ENCODE results near the gene AMIGO1.

The AMIGO1 gene

GRCh38 chr1:109493227-109493626, 16.3 kb downstream of the AMIGO1 start:
- DNase-seq: no peak

DNA sequence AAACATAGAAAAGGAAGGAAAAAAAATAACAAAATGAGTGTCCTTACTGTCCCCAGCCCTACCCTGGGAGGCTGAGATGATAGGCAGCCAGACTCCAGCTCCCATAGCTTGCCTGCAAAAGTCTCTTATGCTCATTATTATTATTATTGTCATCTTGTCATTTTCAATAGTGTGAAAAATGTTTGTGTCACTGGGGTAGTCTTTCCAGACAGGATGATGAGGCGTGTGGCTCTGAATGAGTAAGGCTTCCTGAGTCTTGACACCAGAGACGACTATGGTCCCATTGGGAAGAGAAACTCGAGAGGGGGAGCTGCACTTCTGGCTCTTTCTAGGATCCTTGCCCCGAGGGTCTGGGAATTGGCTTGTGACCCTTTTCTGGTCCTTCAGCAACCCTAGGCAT, 16.7 kb downstream of the AMIGO1 start:
- H3K36me3 ChIP-seq (ENCODE audit: control insufficient read depth, insufficient read depth, low read length): peaks cover 40% of the 10 kb centered on the region
- no peak for DNase-seq

More at GRCh38 chr1:109493227-109493626, 16.3 kb downstream of the AMIGO1 start:
- Histone ChIP-seq H3K4me1 (ENCODE audit: control insufficient read depth, insufficient read depth, low read length, poor library complexity, severe bottlenecking) (peaks cover 31% of the 10 kb centered on the region), H3K27me3 (replicated peaks; ENCODE audit: control insufficient read depth, insufficient read depth, low read length, poor library complexity, severe bottlenecking) (no peaks in the 10 kb centered on the region), H3K36me3 (ENCODE audit: control insufficient read depth, insufficient read depth, low read length) (peaks cover 36% of the 10 kb centered on the region), H3K4me3 (ENCODE audit: insufficient read depth, low read depth, low read length, poor library complexity, severe bottlenecking) (no peak overlapping the region), H3K27ac (ENCODE audit: insufficient read depth, low read length, poor library complexity, severe bottlenecking) (no peak overlapping the region), H3K9me3 (ENCODE audit: control insufficient read depth, low read length) (no peaks in the 10 kb centered on the region)

DNA sequence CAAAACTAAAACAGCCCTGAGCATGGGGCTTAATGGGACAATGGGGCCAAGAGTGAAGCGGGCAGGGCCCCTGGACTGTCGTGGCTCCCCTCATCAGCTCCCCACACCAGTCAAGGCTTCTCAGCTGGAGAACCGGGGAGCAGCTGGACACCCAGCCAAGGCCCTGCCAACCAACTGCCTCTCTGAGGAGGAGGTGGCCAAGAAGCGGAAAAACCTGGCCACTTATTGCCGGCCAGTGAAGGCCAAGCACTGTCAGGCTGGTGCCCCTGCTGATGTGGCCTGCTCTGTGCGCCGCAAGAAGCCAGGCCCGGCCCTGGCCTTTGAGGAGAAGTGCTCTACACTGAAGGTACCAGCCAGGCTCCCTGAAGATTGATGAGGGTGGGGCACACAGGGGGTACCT, 18.2 kb downstream of the AMIGO1 start:
- no peak overlapping the region for H3K27ac ChIP-seq (ENCODE audit: insufficient read depth, low read length, poor library complexity, severe bottlenecking)
- no peaks in the 10 kb centered on the region for H3K27me3 ChIP-seq (replicated peaks; ENCODE audit: control insufficient read depth, insufficient read depth, low read length, poor library complexity, severe bottlenecking)
- no peak for DNase-seq

More for the DNA sequence above, 16.7 kb downstream of the AMIGO1 start:
- Histone ChIP-seq H3K4me1 (ENCODE audit: control insufficient read depth, insufficient read depth, low read length, poor library complexity, severe bottlenecking) (peaks cover 26% of the 10 kb centered on the region), H3K27me3 (replicated peaks; ENCODE audit: control insufficient read depth, insufficient read depth, low read length, poor library complexity, severe bottlenecking) (no peaks in the 10 kb centered on the region), H3K9me3 (ENCODE audit: control insufficient read depth, low read length) (no peaks in the 10 kb centered on the region), H3K4me3 (ENCODE audit: insufficient read depth, low read depth, low read length, poor library complexity, severe bottlenecking) (no peak overlapping the region), H3K27ac (ENCODE audit: insufficient read depth, low read length, poor library complexity, severe bottlenecking) (no peak overlapping the region)

GRCh38 chr1:109490934-109491302, 18.6 kb downstream of the AMIGO1 start:
- DNase-seq: no peak
- Histone ChIP-seq H3K4me1 (ENCODE audit: control insufficient read depth, insufficient read depth, low read length, poor library complexity, severe bottlenecking) (peaks cover 21% of the 10 kb centered on the region), H3K36me3 (ENCODE audit: control insufficient read depth, insufficient read depth, low read length) (peaks cover 28% of the 10 kb centered on the region), H3K9me3 (ENCODE audit: control insufficient read depth, low read length) (no peaks in the 10 kb centered on the region), H3K27me3 (replicated peaks; ENCODE audit: control insufficient read depth, insufficient read depth, low read length, poor library complexity, severe bottlenecking) (no peaks in the 10 kb centered on the region), H3K4me3 (ENCODE audit: insufficient read depth, low read depth, low read length, poor library complexity, severe bottlenecking) (no peak overlapping the region), H3K27ac (ENCODE audit: insufficient read depth, low read length, poor library complexity, severe bottlenecking) (no peak overlapping the region)

More for the DNA sequence above, 18.2 kb downstream of the AMIGO1 start:
- H3K4me1 ChIP-seq (ENCODE audit: control insufficient read depth, insufficient read depth, low read length, poor library complexity, severe bottlenecking): peaks cover 22% of the 10 kb centered on the region
- H3K4me3 ChIP-seq (ENCODE audit: insufficient read depth, low read depth, low read length, poor library complexity, severe bottlenecking): no peak overlapping the region
- peaks cover 33% of the 10 kb centered on the region for H3K36me3 ChIP-seq (ENCODE audit: control insufficient read depth, insufficient read depth, low read length)
- H3K9me3 ChIP-seq (ENCODE audit: control insufficient read depth, low read length): no peaks in the 10 kb centered on the region

DNA sequence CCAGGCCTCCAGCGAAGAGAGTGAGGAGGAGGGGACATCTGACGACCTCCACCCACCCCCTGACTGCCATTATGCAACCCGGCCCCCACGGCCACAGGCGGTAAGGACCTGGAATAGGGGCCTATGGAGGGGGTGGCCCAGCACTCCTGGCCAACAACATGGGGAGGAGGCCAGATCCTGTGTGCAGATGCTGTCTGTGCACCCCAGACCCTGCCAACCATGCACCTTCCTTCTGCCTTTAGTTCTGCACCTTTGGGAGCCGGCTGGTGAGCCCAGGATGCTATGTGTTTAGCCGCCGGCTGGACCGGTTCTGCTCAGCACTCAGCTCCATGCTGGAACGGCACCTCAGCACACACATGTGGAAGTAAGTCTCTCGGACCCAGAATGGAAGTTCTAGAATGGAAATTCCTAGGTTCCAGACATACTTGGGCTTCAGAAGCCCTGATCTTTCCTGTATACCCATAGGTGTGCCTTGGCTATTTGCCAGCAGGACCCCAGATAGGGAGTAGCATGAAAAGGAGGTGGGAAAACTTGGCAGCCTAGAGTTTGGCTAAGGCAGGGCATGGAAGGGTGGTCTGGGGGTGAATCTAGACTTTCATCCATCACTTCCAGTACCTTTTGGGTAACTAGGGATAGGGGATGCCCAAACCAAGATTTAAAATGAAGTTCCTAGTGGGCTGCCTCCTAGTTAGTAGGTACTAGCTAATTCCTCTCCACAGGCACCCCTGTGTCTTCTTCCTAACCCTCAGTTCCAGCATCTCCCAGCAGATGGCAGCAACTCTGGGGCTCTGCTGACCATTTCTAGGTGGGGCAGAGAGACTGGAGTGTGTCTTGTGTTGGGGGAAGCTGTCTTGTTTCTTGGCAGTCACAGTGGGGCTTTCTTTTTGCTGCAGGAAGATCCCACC, 19.2 kb downstream of the AMIGO1 start:
- H3K4me1 ChIP-seq (ENCODE audit: control insufficient read depth, insufficient read depth, low read length, poor library complexity, severe bottlenecking): peaks cover 15% of the 10 kb centered on the region
- DNase-seq: peak; percentile 33 to 49 (median 45)
- H3K27ac ChIP-seq (ENCODE audit: insufficient read depth, low read length, poor library complexity, severe bottlenecking): no peak overlapping the region
- no peaks in the 10 kb centered on the region for H3K27me3 ChIP-seq (replicated peaks; ENCODE audit: control insufficient read depth, insufficient read depth, low read length, poor library complexity, severe bottlenecking)
- no peak overlapping the region for H3K4me3 ChIP-seq (ENCODE audit: insufficient read depth, low read depth, low read length, poor library complexity, severe bottlenecking)
- peaks cover 24% of the 10 kb centered on the region for H3K36me3 ChIP-seq (ENCODE audit: control insufficient read depth, insufficient read depth, low read length)
- H3K9me3 ChIP-seq (ENCODE audit: control insufficient read depth, low read length): no peaks in the 10 kb centered on the region

GRCh38 chr1:109488696-109489095, 20.8 kb downstream of the AMIGO1 start:
- Histone ChIP-seq H3K36me3 (ENCODE audit: control insufficient read depth, insufficient read depth, low read length) (peaks cover 24% of the 10 kb centered on the region), H3K9me3 (ENCODE audit: control insufficient read depth, low read length) (no peaks in the 10 kb centered on the region), H3K4me1 (ENCODE audit: control insufficient read depth, insufficient read depth, low read length, poor library complexity, severe bottlenecking) (peaks cover 12% of the 10 kb centered on the region), H3K27me3 (replicated peaks; ENCODE audit: control insufficient read depth, insufficient read depth, low read length, poor library complexity, severe bottlenecking) (no peaks in the 10 kb centered on the region), H3K27ac (ENCODE audit: insufficient read depth, low read length, poor library complexity, severe bottlenecking) (no peak overlapping the region), H3K4me3 (ENCODE audit: insufficient read depth, low read depth, low read length, poor library complexity, severe bottlenecking) (no peak overlapping the region)
- DNase-seq: no peak

- Histone ChIP-seq H3K4me3 (ENCODE audit: insufficient read depth, low read depth, low read length, poor library complexity, severe bottlenecking) (no peak overlapping the region), H3K27me3 (replicated peaks; ENCODE audit: control insufficient read depth, insufficient read depth, low read length, poor library complexity, severe bottlenecking) (no peaks in the 10 kb centered on the region), H3K36me3 (ENCODE audit: control insufficient read depth, insufficient read depth, low read length) (peaks cover 24% of the 10 kb centered on the region), H3K4me1 (ENCODE audit: control insufficient read depth, insufficient read depth, low read length, poor library complexity, severe bottlenecking) (peaks cover 14% of the 10 kb centered on the region), H3K9me3 (ENCODE audit: control insufficient read depth, low read length) (no peaks in the 10 kb centered on the region), H3K27ac (ENCODE audit: insufficient read depth, low read length, poor library complexity, severe bottlenecking) (no peak overlapping the region)
- DNase-seq: no peak
These were observed 21.3 kb downstream of the AMIGO1 start for GRCh38 chr1:109488201-109488600.

GRCh38 chr1:109487261-109487660, 22.3 kb downstream of the AMIGO1 start:
- Histone ChIP-seq H3K4me3 (ENCODE audit: insufficient read depth, low read depth, low read length, poor library complexity, severe bottlenecking) (no peak overlapping the region), H3K4me1 (ENCODE audit: control insufficient read depth, insufficient read depth, low read length, poor library complexity, severe bottlenecking) (peaks cover 17% of the 10 kb centered on the region), H3K36me3 (ENCODE audit: control insufficient read depth, insufficient read depth, low read length) (peaks cover 24% of the 10 kb centered on the region), H3K27ac (ENCODE audit: insufficient read depth, low read length, poor library complexity, severe bottlenecking) (no peak overlapping the region), H3K9me3 (ENCODE audit: control insufficient read depth, low read length) (no peaks in the 10 kb centered on the region), H3K27me3 (replicated peaks; ENCODE audit: control insufficient read depth, insufficient read depth, low read length, poor library complexity, severe bottlenecking) (no peaks in the 10 kb centered on the region)
- DNase-seq: no peak

GRCh38 chr1:109485001-109485400, 24.5 kb downstream of the AMIGO1 start:
- H3K4me1 ChIP-seq (ENCODE audit: control insufficient read depth, insufficient read depth, low read length, poor library complexity, severe bottlenecking): peaks cover 17% of the 10 kb centered on the region
- H3K27ac ChIP-seq (ENCODE audit: insufficient read depth, low read length, poor library complexity, severe bottlenecking): no peak overlapping the region
- no peak overlapping the region for H3K4me3 ChIP-seq (ENCODE audit: insufficient read depth, low read depth, low read length, poor library complexity, severe bottlenecking)
- peaks cover 23% of the 10 kb centered on the region for H3K36me3 ChIP-seq (ENCODE audit: control insufficient read depth, insufficient read depth, low read length)
- DNase-seq: no peak
- no peaks in the 10 kb centered on the region for H3K27me3 ChIP-seq (replicated peaks; ENCODE audit: control insufficient read depth, insufficient read depth, low read length, poor library complexity, severe bottlenecking)
- no peaks in the 10 kb centered on the region for H3K9me3 ChIP-seq (ENCODE audit: control insufficient read depth, low read length)

DNA sequence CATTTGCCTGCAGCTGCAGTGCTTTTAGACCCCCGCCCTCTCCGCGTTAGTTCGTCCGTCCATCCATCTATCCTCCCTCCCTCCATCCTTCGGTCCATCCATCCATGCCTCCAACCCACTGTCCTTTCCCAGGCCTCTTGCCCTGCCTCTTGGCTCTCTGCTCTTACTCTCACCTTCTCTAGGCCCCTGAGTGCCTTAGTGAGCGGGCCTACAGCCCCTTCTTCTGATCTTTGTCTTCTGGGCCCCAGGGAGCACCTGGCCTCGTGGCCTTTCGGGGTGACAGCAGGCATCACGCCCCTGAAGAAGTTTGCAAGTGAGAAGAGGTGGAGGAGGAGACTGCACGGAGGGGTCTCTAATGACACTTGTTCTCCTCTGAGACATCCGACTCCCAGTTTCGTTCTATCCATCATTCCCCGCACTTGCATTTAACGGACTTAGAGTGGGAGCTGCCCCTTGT, 25.0 kb downstream of the AMIGO1 start:
- peak overlapping the region; percentile 88 for H3K27ac ChIP-seq (ENCODE audit: insufficient read depth, low read length, poor library complexity, severe bottlenecking)
- H3K27me3 ChIP-seq (replicated peaks; ENCODE audit: control insufficient read depth, insufficient read depth, low read length, poor library complexity, severe bottlenecking): no peaks in the 10 kb centered on the region
- H3K4me1 ChIP-seq (ENCODE audit: control insufficient read depth, insufficient read depth, low read length, poor library complexity, severe bottlenecking): peaks cover 17% of the 10 kb centered on the region
- peaks cover 20% of the 10 kb centered on the region for H3K36me3 ChIP-seq (ENCODE audit: control insufficient read depth, insufficient read depth, low read length)
- DNase-seq: no peak
- H3K9me3 ChIP-seq (ENCODE audit: control insufficient read depth, low read length): no peaks in the 10 kb centered on the region
- peak overlapping the region; percentile 84 for H3K4me3 ChIP-seq (ENCODE audit: insufficient read depth, low read depth, low read length, poor library complexity, severe bottlenecking)

Data from effector memory CD4-positive, alpha-beta T cell (primary cell).